ENCODE results near the gene RALY. TPM values are rescaled to one million over a fixed set of nuclear protein-coding genes. Genes with fewer than 3 reads are reported as not detected.

RALY gene
- total RNA-seq, 1 donor from 2014 or later, result 66.8 TPM

Small RNAs within 50 kb of the gene (small RNA-seq; reads per million reads assigned to genes)
- not detected for gene MIR4755 (ENCODE audit: low replicate concordance)

Other genes with a start within 250 kb of the RALY start
- 56.0 TPM for gene CHMP4B, start 182.6 kb upstream of the RALY start, total RNA-seq
- 49.0 TPM for gene EIF2S2, start 118.3 kb downstream of the RALY start, total RNA-seq
- not detected for gene ASIP, start 247.5 kb downstream of the RALY start, total RNA-seq

All from tongue (tissue), 2 donors.